A673 (cell line): ENCODE results near the gene SIDT1. TPM values are rescaled to one million over a fixed set of nuclear protein-coding genes. Genes with fewer than 3 reads are reported as not detected.

Source experiments
- BruUV-seq: library from RNA; stranded (reverse); fragments of 400-500 nt; replicated peaks from 2 replicates; lab custom pipeline; 2021; lab: Mats Ljungman, UMichigan
- CTCF ChIA-PET: fragments of 300-600 bp; sonication (Branson Sonifier 250); formaldehyde crosslinking; loops from one replicate; lab custom pipeline; 2022; ENCODE audit warnings: antibody characterized with exemption; lab: Charles Lee
- POLR2A ChIA-PET: fragments of 300-600 bp; sonication (Branson Sonifier 250); formaldehyde crosslinking; loops from one replicate; lab custom pipeline; 2022; ENCODE audit warnings: antibody characterized with exemption; ENCODE audit not compliant: low non-redundant PET; lab: Charles Lee
- DNase-seq: peaks from one replicate; pipeline ENCODE4 v3.0.0-alpha.2; 2015; ENCODE audit warnings: low spot score
- H3K27ac ChIP-seq: fragments of 200-600 bp; sonication (generic); 2 replicates; pipeline ENCODE4 v1.5.1; 2016; ENCODE audit warnings: mixed run types, low read depth, mild to moderate bottlenecking, mixed read lengths, antibody characterized with exemption, low read length; ENCODE audit not compliant: poor library complexity, severe bottlenecking
- H3K27me3 ChIP-seq: fragments of 200-600 bp; sonication (generic); replicated peaks from 2 replicates; pipeline ENCODE4 v1.6.1; 2017; ENCODE audit warnings: mixed run types, low read depth, mild to moderate bottlenecking, mixed read lengths, antibody characterized with exemption, low read length; ENCODE audit not compliant: insufficient read depth, poor library complexity
- H3K36me3 ChIP-seq: fragments of 200-600 bp; sonication (generic); 2 replicates; pipeline ENCODE4 v1.6.1; 2016; ENCODE audit warnings: mixed run types, mild to moderate bottlenecking, mixed read lengths, antibody characterized with exemption, low read length; ENCODE audit not compliant: insufficient read depth, poor library complexity, severe bottlenecking
- H3K4me1 ChIP-seq: fragments of 200-600 bp; sonication (generic); 2 replicates; pipeline ENCODE4 v1.6.1; 2017; ENCODE audit warnings: mixed run types, mild to moderate bottlenecking, mixed read lengths, antibody characterized with exemption, low read length; ENCODE audit not compliant: insufficient read depth, poor library complexity, severe bottlenecking
- H3K4me3 ChIP-seq: fragments of 200-600 bp; sonication (generic); 2 replicates; pipeline ENCODE4 v1.5.1; 2016; ENCODE audit warnings: low read depth, mixed run types, mild to moderate bottlenecking, mixed read lengths, low read length; ENCODE audit not compliant: poor library complexity, severe bottlenecking
- H3K9me3 ChIP-seq: fragments of 200-600 bp; sonication (generic); 2 replicates; pipeline ENCODE4 v1.6.1; 2016; ENCODE audit warnings: mixed run types, low read depth, mild to moderate bottlenecking, mixed read lengths, antibody characterized with exemption, low read length; ENCODE audit not compliant: poor library complexity, severe bottlenecking
- CTCF ChIP-seq: fragments of 300-800, 200-600 bp; sonication (generic); conservative IDR thresholded peaks from 2 replicates; pipeline ENCODE4 v1.5.1; 2017; ENCODE audit warnings: low read depth, mild to moderate bottlenecking, antibody characterized with exemption, low read length, moderate library complexity, mixed read lengths
- EZH2 ChIP-seq: fragments of 200-600 bp; sonication (generic); IDR thresholded peaks from 2 replicates; pipeline ENCODE4 v1.6.1; 2017; ENCODE audit warnings: borderline replicate concordance, low read depth, mild to moderate bottlenecking, mixed read lengths, antibody characterized with exemption, low read length; ENCODE audit not compliant: poor library complexity, severe bottlenecking
- intact Hi-C: fragments of 100-400 bp; cut with micrococcal nuclease; formaldehyde crosslinking; loops from one replicate; pipeline ENCODE4 v1.10.0; 2022; ENCODE audit not compliant: unreplicated experiment
- total RNA-seq: library from RNA; stranded (reverse); gene quantifications from 2 replicates; pipeline ENCODE4 v1.2.3, GENCODE V29; 2021

Gene SIDT1
- total RNA-seq, 1 experiment from 2014 or later = not detected

GRCh38 chr3:113565555-113565954, 33.2 kb downstream of the SIDT1 start:
- Histone ChIP-seq H3K4me1 (peaks cover 19% of the 10 kb centered on the region), H3K4me3 (no peak overlapping the region), H3K9me3 (no peaks in the 10 kb centered on the region), H3K36me3 (no peaks in the 10 kb centered on the region), H3K27ac (no peak overlapping the region), H3K27me3 (no peaks in the 10 kb centered on the region)
- CTCF ChIA-PET = no interaction called here
- POLR2A ChIA-PET = no interaction called here
- BruUV-seq = no TSS peak
- TF ChIP-seq EZH2 = no peak
- TF ChIP-seq CTCF = no peak
- no peak for DNase-seq
- intact Hi-C loops = loop anchor here (10.0 kb wide), 1 partner anchor 431 kb away; no protein-coding TSS in a partner anchor

GRCh38 chr3:113570158-113570557, 37.8 kb downstream of the SIDT1 start:
- ChIA-PET POLR2A (no interaction called here), CTCF (no interaction called here)
- no peak overlapping the region for H3K27ac ChIP-seq
- H3K4me1 ChIP-seq = peaks cover 4% of the 10 kb centered on the region
- H3K9me3 ChIP-seq = no peaks in the 10 kb centered on the region
- H3K36me3 ChIP-seq = no peaks in the 10 kb centered on the region
- intact Hi-C loops = no loop called here
- H3K4me3 ChIP-seq = no peak overlapping the region
- peaks cover 5% of the 10 kb centered on the region for H3K27me3 ChIP-seq
- TF ChIP-seq CTCF (no peak), EZH2 (no peak)
- DNase-seq = no peak
- no TSS peak for BruUV-seq

GRCh38 chr3:113571360-113571759, 39.0 kb downstream of the SIDT1 start:
- Histone ChIP-seq H3K9me3 (no peaks in the 10 kb centered on the region), H3K4me1 (no peaks in the 10 kb centered on the region), H3K36me3 (no peaks in the 10 kb centered on the region), H3K4me3 (no peak overlapping the region), H3K27me3 (peaks cover 5% of the 10 kb centered on the region), H3K27ac (no peak overlapping the region)
- TF ChIP-seq EZH2 (no peak), CTCF (no peak)
- BruUV-seq = no TSS peak
- no peak for DNase-seq
- intact Hi-C loops = no loop called here
- ChIA-PET POLR2A (no interaction called here), CTCF (interaction anchor here (0.8 kb wide), 1 partner anchor 1424 kb away, joined by 3 read pairs; no protein-coding TSS in a partner anchor)
